ENCODE data around the gene SENP7.

Gene SENP7

GRCh38 chr3:101379658-101380376 is 133.2 kb downstream of the SENP7 start:
- H3K4me1 Mint-ChIP-seq (ENCODE audit: low read depth): peaks cover 30% of the 10 kb centered on the region
- H3K36me3 Mint-ChIP-seq (ENCODE audit: low read depth): peaks cover 7% of the 10 kb centered on the region
- intact Hi-C loops (cut with micrococcal nuclease): loop anchor here (5.0 kb wide), 1 partner anchor 643 kb away; no protein-coding TSS in a partner anchor
- peaks cover 6% of the 10 kb centered on the region for H3K9me3 Mint-ChIP-seq
- H3K27ac Mint-ChIP-seq: peak overlapping the region; percentile 66
- H3K4me3 Mint-ChIP-seq: peak overlapping the region; percentile 53
- H3K27me3 Mint-ChIP-seq: no peaks in the 10 kb centered on the region

GRCh38 chr3:101377796-101378195 is 135.2 kb downstream of the SENP7 start:
- Mint-ChIP-seq H3K9me3 (peaks cover 6% of the 10 kb centered on the region), H3K4me1 (ENCODE audit: low read depth) (peaks cover 30% of the 10 kb centered on the region), H3K27ac (no peak overlapping the region), H3K4me3 (no peak overlapping the region), H3K27me3 (no peaks in the 10 kb centered on the region), H3K36me3 (ENCODE audit: low read depth) (no peaks in the 10 kb centered on the region)
- intact Hi-C loops (cut with micrococcal nuclease): no loop called here

- Mint-ChIP-seq H3K27ac (no peak overlapping the region), H3K4me1 (ENCODE audit: low read depth) (peaks cover 30% of the 10 kb centered on the region), H3K9me3 (peaks cover 6% of the 10 kb centered on the region), H3K36me3 (ENCODE audit: low read depth) (no peaks in the 10 kb centered on the region), H3K4me3 (no peak overlapping the region), H3K27me3 (no peaks in the 10 kb centered on the region)
- intact Hi-C loops (cut with micrococcal nuclease): no loop called here
Measured at GRCh38 chr3:101377209-101377608, 135.8 kb downstream of the SENP7 start.

- Mint-ChIP-seq H3K4me3 (no peak overlapping the region), H3K36me3 (ENCODE audit: low read depth) (peaks cover 7% of the 10 kb centered on the region), H3K4me1 (ENCODE audit: low read depth) (peaks cover 30% of the 10 kb centered on the region), H3K27ac (no peak overlapping the region), H3K27me3 (no peaks in the 10 kb centered on the region), H3K9me3 (peaks cover 6% of the 10 kb centered on the region)
- intact Hi-C loops (cut with micrococcal nuclease): no loop called here
Measured at GRCh38 chr3:101375586-101375985, 137.4 kb downstream of the SENP7 start.

- H3K36me3 Mint-ChIP-seq (ENCODE audit: low read depth): peaks cover 51% of the 10 kb centered on the region
- intact Hi-C loops (cut with micrococcal nuclease): no loop called here
- H3K4me1 Mint-ChIP-seq (ENCODE audit: low read depth): no peaks in the 10 kb centered on the region
- no peak overlapping the region for H3K27ac Mint-ChIP-seq
- H3K4me3 Mint-ChIP-seq: no peak overlapping the region
- H3K9me3 Mint-ChIP-seq: peaks cover 14% of the 10 kb centered on the region
- H3K27me3 Mint-ChIP-seq: no peaks in the 10 kb centered on the region
Measured at GRCh38 chr3:101362406-101362805, 150.6 kb downstream of the SENP7 start.

GRCh38 chr3:101351829-101352228 is 161.2 kb downstream of the SENP7 start:
- no peaks in the 10 kb centered on the region for H3K9me3 Mint-ChIP-seq
- peaks cover 22% of the 10 kb centered on the region for H3K36me3 Mint-ChIP-seq (ENCODE audit: low read depth)
- H3K4me3 Mint-ChIP-seq: no peak overlapping the region
- no peaks in the 10 kb centered on the region for H3K27me3 Mint-ChIP-seq
- H3K4me1 Mint-ChIP-seq (ENCODE audit: low read depth): no peaks in the 10 kb centered on the region
- intact Hi-C loops (cut with micrococcal nuclease): no loop called here
- no peak overlapping the region for H3K27ac Mint-ChIP-seq

- H3K9me3 Mint-ChIP-seq: no peaks in the 10 kb centered on the region
- no peaks in the 10 kb centered on the region for H3K4me1 Mint-ChIP-seq (ENCODE audit: low read depth)
- peaks cover 50% of the 10 kb centered on the region for H3K36me3 Mint-ChIP-seq (ENCODE audit: low read depth)
- intact Hi-C loops (cut with micrococcal nuclease): no loop called here
- no peak overlapping the region for H3K4me3 Mint-ChIP-seq
- H3K27ac Mint-ChIP-seq: no peak overlapping the region
- H3K27me3 Mint-ChIP-seq: no peaks in the 10 kb centered on the region
Measured at GRCh38 chr3:101340591-101340990, 172.4 kb downstream of the SENP7 start.

GRCh38 chr3:101333883-101334282 is 179.1 kb downstream of the SENP7 start:
- no peaks in the 10 kb centered on the region for H3K4me1 Mint-ChIP-seq (ENCODE audit: low read depth)
- no peaks in the 10 kb centered on the region for H3K9me3 Mint-ChIP-seq
- no peak overlapping the region for H3K27ac Mint-ChIP-seq
- no peak overlapping the region for H3K4me3 Mint-ChIP-seq
- H3K27me3 Mint-ChIP-seq: no peaks in the 10 kb centered on the region
- peaks cover 49% of the 10 kb centered on the region for H3K36me3 Mint-ChIP-seq (ENCODE audit: low read depth)
- intact Hi-C loops (cut with micrococcal nuclease): no loop called here

GRCh38 chr3:101329016-101329673 is 183.9 kb downstream of the SENP7 start:
- peaks cover 38% of the 10 kb centered on the region for H3K36me3 Mint-ChIP-seq (ENCODE audit: low read depth)
- H3K9me3 Mint-ChIP-seq: no peaks in the 10 kb centered on the region
- H3K27me3 Mint-ChIP-seq: no peaks in the 10 kb centered on the region
- intact Hi-C loops (cut with micrococcal nuclease): no loop called here
- H3K4me3 Mint-ChIP-seq: no peak overlapping the region
- H3K4me1 Mint-ChIP-seq (ENCODE audit: low read depth): no peaks in the 10 kb centered on the region
- H3K27ac Mint-ChIP-seq: no peak overlapping the region

- Mint-ChIP-seq H3K27ac (no peak overlapping the region), H3K4me3 (no peak overlapping the region), H3K36me3 (ENCODE audit: low read depth) (peaks cover 35% of the 10 kb centered on the region), H3K27me3 (no peaks in the 10 kb centered on the region), H3K9me3 (no peaks in the 10 kb centered on the region), H3K4me1 (ENCODE audit: low read depth) (no peaks in the 10 kb centered on the region)
- intact Hi-C loops (cut with micrococcal nuclease): no loop called here
Measured at GRCh38 chr3:101325393-101326134, 187.4 kb downstream of the SENP7 start.

- intact Hi-C loops (cut with micrococcal nuclease): no loop called here
- Mint-ChIP-seq H3K36me3 (ENCODE audit: low read depth) (peaks cover 7% of the 10 kb centered on the region), H3K27me3 (no peaks in the 10 kb centered on the region), H3K27ac (no peak within 1 kb of the TSS), H3K9me3 (no peaks in the 10 kb centered on the region), H3K4me3 (no peak within 1 kb of the TSS), H3K4me1 (ENCODE audit: low read depth) (no peaks in the 10 kb centered on the region)
Measured at GRCh38 chr3:101320475-101320874, 192.5 kb downstream of the SENP7 start, which contains the start of gene IMPG2. Gene IMPG2 (minus strand): TSS chr3:101320575. CDS start chr3:101320372, 203 bp downstream.

GRCh38 chr3:101319531-101319930 is 193.5 kb downstream of the SENP7 start:
- intact Hi-C loops (cut with micrococcal nuclease): no loop called here
- Mint-ChIP-seq H3K4me1 (ENCODE audit: low read depth) (no peaks in the 10 kb centered on the region), H3K27me3 (no peaks in the 10 kb centered on the region), H3K36me3 (ENCODE audit: low read depth) (peaks cover 7% of the 10 kb centered on the region), H3K27ac (no peak overlapping the region), H3K9me3 (no peaks in the 10 kb centered on the region), H3K4me3 (no peak overlapping the region)

- Mint-ChIP-seq H3K4me1 (ENCODE audit: low read depth) (no peaks in the 10 kb centered on the region), H3K27ac (no peak overlapping the region), H3K4me3 (no peak overlapping the region)
Measured at GRCh38 chr3:101312545-101312944, 200.5 kb downstream of the SENP7 start.

GRCh38 chr3:101311676-101312075 is 201.3 kb downstream of the SENP7 start:
- H3K36me3 Mint-ChIP-seq (ENCODE audit: low read depth): peaks cover 6% of the 10 kb centered on the region
- no peaks in the 10 kb centered on the region for H3K27me3 Mint-ChIP-seq
- H3K27ac Mint-ChIP-seq: no peak overlapping the region

More at GRCh38 chr3:101312545-101312944, 200.5 kb downstream of the SENP7 start:
- Mint-ChIP-seq H3K27me3 (no peaks in the 10 kb centered on the region), H3K9me3 (peaks cover 35% of the 10 kb centered on the region), H3K36me3 (ENCODE audit: low read depth) (peaks cover 6% of the 10 kb centered on the region)
- intact Hi-C loops (cut with micrococcal nuclease): no loop called here

More at GRCh38 chr3:101311676-101312075, 201.3 kb downstream of the SENP7 start:
- Mint-ChIP-seq H3K4me1 (ENCODE audit: low read depth) (no peaks in the 10 kb centered on the region), H3K9me3 (peaks cover 42% of the 10 kb centered on the region), H3K4me3 (no peak overlapping the region)
- intact Hi-C loops (cut with micrococcal nuclease): no loop called here
